HepG2 (cell line): ENCODE data around the gene GPR12. TPM values are rescaled to one million over a fixed set of nuclear protein-coding genes. Genes with fewer than 3 reads are reported as not detected.

Experiments
- ATAC-seq: fragments of 200-7000 bp; cut with Tn5 transposase; 3 replicates; pipeline ENCODE4 v1.9.1; 2020; ENCODE audit warnings: mild to moderate bottlenecking, moderate library complexity
- BruUV-seq: library from RNA; stranded (reverse); fragments of 400-500 nt; replicated peaks from 2 replicates; lab custom pipeline; 2021; lab: Mats Ljungman, UMichigan
- CTCF ChIA-PET: fragments of 300-600 bp; formaldehyde crosslinking; extraction: SDS; loops from one replicate; lab custom pipeline; 2021; ENCODE audit warnings: low total read pairs, inconsistent platforms, low intra/inter-chr PET ratio; lab: Yijun Ruan, JAX
- POLR2A ChIA-PET: fragments of 350-600 bp; sonication (Branson Sonifier 250); formaldehyde crosslinking; loops from one replicate; lab custom pipeline; 2020; ENCODE audit warnings: antibody characterized with exemption, inconsistent platforms; lab: Yijun Ruan, JAX
- DNase-seq: peaks from one replicate; pipeline ENCODE4 v3.0.0-alpha.2; 2015; ENCODE audit warnings: low spot score
- FAIRE-seq: peaks from 3 replicates; lab custom pipeline; 2011; peaks lifted over from hg19 to GRCh38; lab: Jason Lieb, UNC
- H2AFZ ChIP-seq: one replicate; pipeline ENCODE4 v1.6.1; 2011; ENCODE audit warnings: low read length, inconsistent platforms
- H3K27ac ChIP-seq: fragments of 300-600 bp; 3 replicates; pipeline ENCODE4 v1.8.0; 2011; ENCODE audit warnings: mixed run types, mild to moderate bottlenecking, mixed read lengths, low read length, inconsistent platforms; ENCODE audit not compliant: insufficient read depth; ENCODE audit errors: extremely low read length
- H3K27me3 ChIP-seq, 2 experiments: fragments of 200-600 bp in 1 of 2; 2 replicates in 1 of 2; 3 replicates in 1 of 2; pipeline versions ENCODE4 v1.6.0 to v1.8.0; 2011; ENCODE audit warnings: low read length in 2 of 2, mild to moderate bottlenecking in 2 of 2, moderate library complexity in 2 of 2, inconsistent platforms in 1 of 2; ENCODE audit not compliant: insufficient read depth in 2 of 2, control insufficient read depth in 1 of 2
- H3K36me3 ChIP-seq, 2 experiments: fragments of 200-600 bp in 1 of 2; replicated peaks in 1 of 2; 2 replicates in 1 of 2; 3 replicates in 1 of 2; pipeline versions ENCODE4 v1.5.1 to v1.8.0; 2011; ENCODE audit warnings: low read length in 2 of 2, inconsistent platforms in 1 of 2; ENCODE audit not compliant: insufficient read depth in 2 of 2, control insufficient read depth in 1 of 2
- H3K4me1 ChIP-seq: 2 replicates; pipeline ENCODE4 v1.5.1; 2012; ENCODE audit warnings: low read length, inconsistent platforms; ENCODE audit not compliant: insufficient read depth
- H3K4me2 ChIP-seq: 2 replicates; pipeline ENCODE4 v1.6.0; 2011; ENCODE audit warnings: low read depth, low read length, inconsistent platforms
- H3K4me3 ChIP-seq, 3 experiments: fragments of 200-600 bp in 1 of 3; sonication (generic), shearing (Covaris generic) in 1 of 3; replicated peaks in 1 of 3; 2 replicates each; pipeline ENCODE4 v1.5.1; 2011 to 2016; ENCODE audit warnings: low read length in 3 of 3, inconsistent platforms in 2 of 3, low read depth in 2 of 3, mild to moderate bottlenecking in 2 of 3, control low read depth in 1 of 3, mixed read lengths in 1 of 3; ENCODE audit not compliant: insufficient read depth in 1 of 3
- H3K79me2 ChIP-seq: one replicate; pipeline ENCODE4 v1.6.1; 2011; ENCODE audit warnings: low read length, inconsistent platforms; ENCODE audit not compliant: insufficient read depth
- H3K9ac ChIP-seq: 2 replicates; pipeline ENCODE4 v1.6.0; 2011; ENCODE audit warnings: mild to moderate bottlenecking, low read depth, low read length, inconsistent platforms; ENCODE audit not compliant: insufficient read depth
- H3K9me3 ChIP-seq: 2 replicates; pipeline ENCODE4 v1.5.1; 2012; ENCODE audit warnings: mild to moderate bottlenecking, low read length
- H4K20me1 ChIP-seq: 2 replicates; pipeline ENCODE4 v1.6.0; 2011; ENCODE audit warnings: inconsistent platforms, mild to moderate bottlenecking, low read length, moderate library complexity; ENCODE audit not compliant: insufficient read depth
- DNMT1 ChIP-seq: sonication (generic); formaldehyde crosslinking; IDR thresholded peaks from 2 replicates; pipeline ENCODE4 v1.5.1; 2020; ENCODE audit warnings: mild to moderate bottlenecking, missing genetic modification reagents
- EP300 ChIP-seq, 3 experiments: sonication (generic) in 1 of 3; formaldehyde crosslinking in 1 of 3; IDR thresholded peaks; 2 replicates each; pipeline versions ENCODE4 v1.5.1 to v1.6.1; 2011 to 2020; ENCODE audit warnings: low read depth in 2 of 3, low read length in 2 of 3, borderline replicate concordance in 1 of 3, improper control_type of control experiment in 1 of 3, mild to moderate bottlenecking in 1 of 3, missing genetic modification reagents in 1 of 3, moderate library complexity in 1 of 3
- KDM6A ChIP-seq: IDR thresholded peaks from 2 replicates; pipeline ENCODE4 v1.6.1; 2016; ENCODE audit warnings: low read depth
- NONO ChIP-seq, 2 experiments: fragments of 450-650 bp in 1 of 2; sonication (generic) in 1 of 2; formaldehyde crosslinking in 1 of 2; IDR thresholded peaks in 1 of 2; conservative IDR thresholded peaks in 1 of 2; 2 replicates each; pipeline versions ENCODE4 v1.6.1 to v1.8.0; 2017 to 2022; ENCODE audit warnings: mild to moderate bottlenecking in 1 of 2, missing genetic modification reagents in 1 of 2, moderate library complexity in 1 of 2
- REPIN1 ChIP-seq: sonication (generic); formaldehyde crosslinking; IDR thresholded peaks from 2 replicates; pipeline ENCODE4 v1.8.0; 2022; ENCODE audit warnings: missing genetic modification reagents, low read depth, mild to moderate bottlenecking, borderline replicate concordance
- SNAI1 ChIP-seq: sonication (generic); formaldehyde crosslinking; IDR thresholded peaks from 2 replicates; pipeline ENCODE4 v1.5.0; 2020; ENCODE audit warnings: mild to moderate bottlenecking, missing genetic modification reagents, borderline replicate concordance
- ZBTB20 ChIP-seq: sonication (generic); formaldehyde crosslinking; IDR thresholded peaks from 2 replicates; pipeline ENCODE4 v1.8.1; 2023; ENCODE audit warnings: missing genetic modification reagents, low read depth, mild to moderate bottlenecking, borderline replicate concordance
- ZBTB7A ChIP-seq: sonication (generic); formaldehyde crosslinking; IDR thresholded peaks from 2 replicates; pipeline ENCODE4 v1.8.0; 2022; ENCODE audit warnings: mild to moderate bottlenecking, missing genetic modification reagents
- ZFYVE20 ChIP-seq: sonication (generic); formaldehyde crosslinking; IDR thresholded peaks from 2 replicates; pipeline ENCODE4 v1.8.0; 2023; ENCODE audit warnings: low read depth, mild to moderate bottlenecking, moderate library complexity, missing genetic modification reagents, borderline replicate concordance
- ZKSCAN1 ChIP-seq: fragments of 150-350 bp; IDR thresholded peaks from 2 replicates; pipeline ENCODE4 v1.6.1; 2014; ENCODE audit warnings: low read length
- ZNF10 ChIP-seq: sonication (generic); formaldehyde crosslinking; IDR thresholded peaks from 2 replicates; pipeline ENCODE4 v1.4.0; 2020; ENCODE audit warnings: mild to moderate bottlenecking, low read depth, missing genetic modification reagents, borderline replicate concordance
- ZNF142 ChIP-seq: sonication (generic); formaldehyde crosslinking; IDR thresholded peaks from 2 replicates; pipeline ENCODE4 v1.4.0; 2020; ENCODE audit warnings: missing genetic modification reagents
- ZNF251 ChIP-seq: sonication (generic); formaldehyde crosslinking; IDR thresholded peaks from 2 replicates; pipeline ENCODE4 v1.9.0; 2021; ENCODE audit warnings: mild to moderate bottlenecking, missing genetic modification reagents
- ZNF724P ChIP-seq: sonication (generic); formaldehyde crosslinking; IDR thresholded peaks from 2 replicates; pipeline ENCODE4 v1.8.0; 2022; ENCODE audit warnings: missing genetic modification reagents, borderline replicate concordance
- ZNF770 ChIP-seq: sonication (generic); formaldehyde crosslinking; IDR thresholded peaks from 2 replicates; pipeline ENCODE4 v1.5.0; 2020; ENCODE audit warnings: mild to moderate bottlenecking, missing genetic modification reagents
- WGBS: methylation state at CpG from one replicate; pipeline ENCODE4 v1.1.6; 2017; ENCODE audit warnings: low lambda C conversion rate; 5-methylcytosine and 5-hydroxymethylcytosine counted together
- in situ Hi-C: cut with HindIII; loops from 2 replicates; pipeline ENCODE4 v1.10.0; 2017; ENCODE audit warnings: low pct_unique_long_range_greater_than_20kb; ENCODE audit not compliant: extremely low pct_ligation_motif_present
- intact Hi-C: fragments of 100-400 bp; cut with micrococcal nuclease; formaldehyde crosslinking; loops from one replicate; pipeline ENCODE4 v1.10.0; 2022; ENCODE audit not compliant: unreplicated experiment
- polyA plus RNA-seq, 8 experiments: library from polyadenylated mRNA; depleted of rRNA in 3 of 8; stranded (reverse) in 7 of 8; unstranded in 1 of 8; fragments of >200 nt; fragmentation: Illumina TruSeq in 4 of 8; extraction: Trizol in 4 of 8; gene quantifications; 2 replicates each; pipeline versions ENCODE4 v1.2.1 to v1.2.3, GENCODE V29; 2011 to 2016; ENCODE audit warnings: low read depth in 4 of 8, missing spikeins in 1 of 8, mixed read lengths in 1 of 8; ENCODE audit not compliant: insufficient read depth in 1 of 8
- total RNA-seq, 5 experiments: library from RNA; depleted of rRNA; stranded (reverse); fragments of >200 nt; fragmentation: Illumina TruSeq; extraction: Trizol; gene quantifications; 2 replicates each; pipeline ENCODE4 v1.2.3, GENCODE V29; 2016; ENCODE audit warnings: low read depth in 1 of 5

The GPR12 gene
- total and polyA plus RNA-seq, 2 of the 13 experiments (the other 11 are each of a cell fraction or from before 2014, with no cell fraction given): not detected

- TF ChIP-seq ZNF770 (CRISPR knock-in tag): no peak
- TF ChIP-seq EP300 (IDR thresholded peaks at IDR 0.05; ENCODE audit: low read depth in 2 of 2, low read length in 2 of 2): no peak
- no peak for TF ChIP-seq EP300 (CRISPR knock-in tag; IDR thresholded peaks at IDR 0.05; ENCODE audit: borderline replicate concordance)
- TF ChIP-seq ZBTB20 (CRISPR knock-in tag): no peak
- TF ChIP-seq NONO (IDR thresholded peaks at IDR 0.05): no peak
- TF ChIP-seq NONO (CRISPR knock-in tag; conservative IDR thresholded peaks at IDR 0.05): no peak
- TF ChIP-seq, all 625 proteins: peak for 0
These were observed 42.4 kb downstream of the GPR12 start (continued) for GRCh38 chr13:26718146-26718545.

- Histone ChIP-seq H3K9me3 (no peaks in the 10 kb centered on the region; the same call in 1 of the 2 replicates), H3K27me3 (peaks cover 0 to 16% of the 10 kb centered on the region in 2 experiments; a peak in 3 of 5 replicates), H3K4me1 (peaks cover 11% of the 10 kb centered on the region), H3K36me3 (no peaks in the 10 kb centered on the region), H2AFZ (no peak overlapping the region), H3K4me2 (no peak overlapping the region), H3K4me3 (no peak overlapping the region), H4K20me1 (no peaks in the 10 kb centered on the region), H3K79me2 (no peaks in the 10 kb centered on the region), H3K9ac (no peak overlapping the region), H3K27ac (no peak overlapping the region)
- 36% methylated on average over 1 of the region's 3 CpGs for WGBS
- intact Hi-C loops (no loop called here), in situ Hi-C loops (no loop called here)
- POLR2A ChIA-PET: no interaction called here
- no peak for ATAC-seq
- FAIRE-seq: no peak
- BruUV-seq: no TSS peak
- no peak for DNase-seq
- CTCF ChIA-PET: no interaction called here
- TF ChIP-seq REPIN1 (CRISPR knock-in tag): no peak
- no peak for TF ChIP-seq ZKSCAN1
- no peak for TF ChIP-seq ZFYVE20 (CRISPR knock-in tag)
- TF ChIP-seq KDM6A (CRISPR knock-in tag): no peak
- TF ChIP-seq ZNF142 (CRISPR knock-in tag): no peak
- TF ChIP-seq ZNF10 (CRISPR knock-in tag): no peak
- TF ChIP-seq SNAI1 (CRISPR knock-in tag): no peak
- TF ChIP-seq DNMT1: no peak
- no peak for TF ChIP-seq ZBTB7A
- no peak for TF ChIP-seq ZNF724P (CRISPR knock-in tag)
- no peak for TF ChIP-seq ZNF251 (CRISPR knock-in tag)
These were observed 43.6 kb downstream of the GPR12 start for GRCh38 chr13:26716984-26717383.
